ENCODE measurements around the gene SYS1.

The SYS1 gene

DNA sequence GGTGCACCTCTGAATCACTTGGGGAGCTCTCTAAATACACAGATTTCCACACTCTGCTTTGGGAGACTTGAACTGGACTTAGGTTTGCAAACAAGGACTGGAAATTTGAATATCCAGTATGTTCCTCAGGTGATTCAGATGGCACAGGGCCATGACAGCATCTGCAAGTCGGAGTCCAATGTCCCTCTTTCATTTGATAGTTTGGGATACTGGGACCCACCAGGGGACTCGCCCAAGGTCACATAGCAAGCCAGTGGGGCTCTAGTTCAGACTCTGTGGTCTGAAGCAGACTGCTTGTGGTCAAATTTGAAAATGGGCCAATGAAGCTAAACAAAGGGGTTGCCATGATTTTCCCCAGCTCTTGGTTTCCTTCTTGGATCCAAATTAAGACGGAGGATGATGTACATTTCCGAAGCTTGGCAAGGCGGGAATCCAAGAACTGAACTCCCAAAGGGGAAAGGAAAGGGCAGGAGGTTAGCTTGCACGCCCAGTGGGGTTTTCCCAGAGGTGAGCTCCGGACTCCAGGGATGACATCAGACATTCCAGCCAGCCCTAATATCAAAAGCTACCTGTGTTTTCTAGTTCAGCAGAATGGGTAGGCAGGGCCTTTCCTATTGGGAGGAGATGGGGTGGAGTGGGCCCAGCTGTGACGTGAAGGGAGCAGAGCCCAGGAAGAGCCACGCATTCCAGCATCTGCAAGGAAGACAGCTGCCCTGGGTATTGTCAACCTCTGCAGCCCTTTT is 3.4 kb upstream of the SYS1 start:
- ChIA-PET POLR2A (no interaction called here), CTCF (interaction anchor here (0.6 to 22.0 kb wide), 14 partner anchors 9 to 439 kb away, joined by 3 to 488 read pairs (median 4); no protein-coding TSS in a partner anchor)
- no peak for DNase-seq (ENCODE audit: extremely low spot score)
- TF ChIP-seq, protein P1, sequence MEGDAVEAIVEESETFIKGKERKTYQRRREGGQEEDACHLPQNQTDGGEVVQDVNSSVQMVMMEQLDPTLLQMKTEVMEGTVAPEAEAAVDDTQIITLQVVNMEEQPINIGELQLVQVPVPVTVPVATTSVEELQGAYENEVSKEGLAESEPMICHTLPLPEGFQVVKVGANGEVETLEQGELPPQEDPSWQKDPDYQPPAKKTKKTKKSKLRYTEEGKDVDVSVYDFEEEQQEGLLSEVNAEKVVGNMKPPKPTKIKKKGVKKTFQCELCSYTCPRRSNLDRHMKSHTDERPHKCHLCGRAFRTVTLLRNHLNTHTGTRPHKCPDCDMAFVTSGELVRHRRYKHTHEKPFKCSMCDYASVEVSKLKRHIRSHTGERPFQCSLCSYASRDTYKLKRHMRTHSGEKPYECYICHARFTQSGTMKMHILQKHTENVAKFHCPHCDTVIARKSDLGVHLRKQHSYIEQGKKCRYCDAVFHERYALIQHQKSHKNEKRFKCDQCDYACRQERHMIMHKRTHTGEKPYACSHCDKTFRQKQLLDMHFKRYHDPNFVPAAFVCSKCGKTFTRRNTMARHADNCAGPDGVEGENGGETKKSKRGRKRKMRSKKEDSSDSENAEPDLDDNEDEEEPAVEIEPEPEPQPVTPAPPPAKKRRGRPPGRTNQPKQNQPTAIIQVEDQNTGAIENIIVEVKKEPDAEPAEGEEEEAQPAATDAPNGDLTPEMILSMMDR (IDR thresholded peaks at IDR 0.05; ENCODE audit: control extremely low read depth, extremely low read depth, low read depth, missing control alignments): no peak

DNA sequence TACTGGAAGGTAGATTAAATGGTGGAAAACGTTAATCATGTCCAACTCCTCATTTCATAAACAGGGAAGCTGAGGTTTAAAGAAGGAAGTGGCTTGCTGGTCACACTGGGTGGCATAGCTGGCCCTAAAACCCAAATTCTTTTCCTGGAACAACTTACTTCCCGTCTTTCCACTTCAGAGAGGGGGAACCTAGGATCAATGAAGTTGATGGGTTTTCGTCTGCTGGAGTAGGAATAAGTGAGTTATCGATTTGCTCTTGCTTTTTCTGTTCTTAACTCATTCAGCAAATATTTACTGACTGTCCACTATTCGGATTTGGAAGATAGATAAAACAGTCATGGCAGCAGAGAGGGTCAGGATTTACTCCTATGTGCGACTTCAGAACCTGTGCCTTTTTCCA is 1.2 kb upstream of the SYS1 start:
- TF ChIP-seq, protein P1 (IDR thresholded peaks at IDR 0.05; ENCODE audit: control extremely low read depth, extremely low read depth, low read depth, missing control alignments): no peak
- ChIA-PET POLR2A (interaction anchor here (0.7 kb wide), 1 partner anchor 465 kb away, joined by 6 read pairs; no protein-coding TSS in a partner anchor), CTCF (interaction anchor here (0.7 to 22.0 kb wide), 15 partner anchors 10 to 437 kb away, joined by 3 to 488 read pairs (median 7); partner anchors contain the start of genes PIGT and SDC4)
- no peak for DNase-seq (ENCODE audit: extremely low spot score)

- ChIA-PET CTCF (interaction anchor here (1.0 to 22.0 kb wide), 32 partner anchors 8 to 538 kb away, joined by 3 to 488 read pairs (median 4); partner anchors contain the start of genes PIGT, SDC4 and WFDC2), POLR2A (interaction anchor here (0.6 to 1.6 kb wide), 3 partner anchors 8 to 117 kb away, joined by 3 to 8 read pairs (median 4); no protein-coding TSS in a partner anchor)
- DNase-seq (ENCODE audit: extremely low spot score): no peak
- TF ChIP-seq, protein P1 (IDR thresholded peaks at IDR 0.05; ENCODE audit: control extremely low read depth, extremely low read depth, low read depth, missing control alignments): no peak
Observed at GRCh38 chr20:45363611-45364492, 896 bp downstream of the SYS1 start.

DNA sequence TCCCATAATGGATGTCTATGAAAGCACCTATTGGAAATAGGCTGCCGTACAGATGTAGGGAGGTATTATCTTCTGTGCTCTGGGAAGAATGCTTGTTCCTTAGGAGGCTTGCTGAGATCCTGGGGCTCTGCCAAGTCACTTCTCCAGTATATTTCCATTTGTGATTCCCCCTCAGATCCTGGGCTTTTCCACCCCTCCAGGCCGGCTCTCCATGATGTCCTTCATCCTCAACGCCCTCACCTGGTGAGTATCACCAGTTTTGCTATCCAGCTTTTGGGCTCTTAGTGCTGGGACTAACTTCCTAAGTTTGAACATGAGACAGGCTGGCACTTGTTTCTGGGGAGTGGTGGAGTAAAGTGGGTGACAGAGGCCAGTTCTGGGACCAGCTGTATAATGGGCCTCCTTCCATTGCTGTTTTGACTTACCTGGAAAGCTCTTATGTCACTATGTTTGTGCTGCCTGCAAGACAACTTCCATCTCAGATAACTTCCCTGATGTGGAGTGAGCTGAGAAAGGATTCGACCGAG is 2.6 kb downstream of the SYS1 start:
- TF ChIP-seq, protein P1 (IDR thresholded peaks at IDR 0.05; ENCODE audit: control extremely low read depth, extremely low read depth, low read depth, missing control alignments): no peak
- POLR2A ChIA-PET: no interaction called here
- DNase-seq (ENCODE audit: extremely low spot score): no peak
- CTCF ChIA-PET: interaction anchor here (1.1 to 22.0 kb wide), 6 partner anchors 8 to 85 kb away, joined by 3 to 488 read pairs (median 6); no protein-coding TSS in a partner anchor

DNA sequence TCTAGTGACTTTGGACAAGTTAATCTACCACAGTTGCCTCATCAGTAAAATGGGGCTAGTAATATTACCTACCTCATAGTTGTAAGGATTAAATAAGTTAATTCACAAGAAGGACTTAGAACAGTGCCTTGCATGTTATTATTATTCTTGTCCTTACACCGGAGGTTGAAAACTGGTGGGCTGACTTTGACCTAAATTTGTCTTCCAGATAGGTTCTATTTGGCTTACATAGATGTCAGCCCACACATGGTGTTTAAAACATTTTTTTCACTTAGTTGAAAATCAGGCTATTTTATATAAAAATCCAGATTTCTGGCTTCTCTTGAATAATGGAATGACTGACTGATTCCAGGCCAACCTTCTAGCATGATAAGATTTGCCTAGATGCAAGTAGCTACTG is 3.2 kb downstream of the SYS1 start:
- ChIA-PET POLR2A (no interaction called here), CTCF (interaction anchor here (0.9 to 22.0 kb wide), 7 partner anchors 8 to 405 kb away, joined by 3 to 488 read pairs (median 4); no protein-coding TSS in a partner anchor)
- TF ChIP-seq, protein P1 (IDR thresholded peaks at IDR 0.05; ENCODE audit: control extremely low read depth, extremely low read depth, low read depth, missing control alignments): no peak
- no peak for DNase-seq (ENCODE audit: extremely low spot score)

- CTCF ChIA-PET: interaction anchor here (0.9 to 22.0 kb wide), 8 partner anchors 9 to 404 kb away, joined by 3 to 488 read pairs (median 4); no protein-coding TSS in a partner anchor
- DNase-seq (ENCODE audit: extremely low spot score): no peak
- TF ChIP-seq, protein P1 (IDR thresholded peaks at IDR 0.05; ENCODE audit: control extremely low read depth, extremely low read depth, low read depth, missing control alignments): no peak
- POLR2A ChIA-PET: no interaction called here
Observed at GRCh38 chr20:45366631-45367030, 3.7 kb downstream of the SYS1 start.
